ENCODE results near the gene IQCM. TPM values are rescaled to one million over a fixed set of nuclear protein-coding genes. Genes with fewer than 3 reads are reported as not detected.

The IQCM gene
- total RNA-seq, 1 donor from 2014 or later, result not detected

- H3K4me1 Mint-ChIP-seq (ENCODE audit: unreplicated experiment), result no peaks in the 10 kb centered on the region
- no peak for DNase-seq (ENCODE audit: extremely low spot score, unreplicated experiment)
- no peak overlapping the region for H3K27ac Mint-ChIP-seq
- H3K27me3 Mint-ChIP-seq, result no peaks in the 10 kb centered on the region
- no peak overlapping the region for H3K4me3 Mint-ChIP-seq
- no peaks in the 10 kb centered on the region for H3K9me3 Mint-ChIP-seq
- peak; percentile 19 for TF ChIP-seq CTCF (conservative IDR thresholded peaks at IDR 0.05)
- no peaks in the 10 kb centered on the region for H3K36me3 Mint-ChIP-seq
Observed at GRCh38 chr4:149735796-149736195, 79.8 kb downstream of the IQCM start.

- no peak overlapping the region for H3K27ac Mint-ChIP-seq
- no peaks in the 10 kb centered on the region for H3K4me1 Mint-ChIP-seq (ENCODE audit: unreplicated experiment)
- H3K9me3 Mint-ChIP-seq, result no peaks in the 10 kb centered on the region
- TF ChIP-seq CTCF (conservative IDR thresholded peaks at IDR 0.05), result no peak
- DNase-seq (ENCODE audit: extremely low spot score, unreplicated experiment), result no peak
- H3K36me3 Mint-ChIP-seq, result no peaks in the 10 kb centered on the region
- H3K4me3 Mint-ChIP-seq, result no peak overlapping the region
- H3K27me3 Mint-ChIP-seq, result no peaks in the 10 kb centered on the region
Observed at GRCh38 chr4:149728444-149728843, 87.2 kb downstream of the IQCM start.

GRCh38 chr4:149727663-149728062 lies 88.0 kb downstream of the IQCM start:
- Mint-ChIP-seq H3K27ac (no peak overlapping the region), H3K4me1 (ENCODE audit: unreplicated experiment) (no peaks in the 10 kb centered on the region), H3K9me3 (no peaks in the 10 kb centered on the region), H3K4me3 (no peak overlapping the region), H3K27me3 (no peaks in the 10 kb centered on the region), H3K36me3 (no peaks in the 10 kb centered on the region)
- DNase-seq (ENCODE audit: extremely low spot score, unreplicated experiment), result no peak
- no peak for TF ChIP-seq CTCF (conservative IDR thresholded peaks at IDR 0.05)

- Mint-ChIP-seq H3K27ac (no peak overlapping the region), H3K9me3 (no peaks in the 10 kb centered on the region), H3K27me3 (no peaks in the 10 kb centered on the region), H3K4me3 (no peak overlapping the region), H3K36me3 (no peaks in the 10 kb centered on the region), H3K4me1 (ENCODE audit: unreplicated experiment) (no peaks in the 10 kb centered on the region)
- no peak for DNase-seq (ENCODE audit: extremely low spot score, unreplicated experiment)
- no peak for TF ChIP-seq CTCF (conservative IDR thresholded peaks at IDR 0.05)
Observed at GRCh38 chr4:149723065-149723464, 92.6 kb downstream of the IQCM start.

- DNase-seq (ENCODE audit: extremely low spot score, unreplicated experiment), result no peak
- H3K27me3 Mint-ChIP-seq, result no peaks in the 10 kb centered on the region
- no peak for TF ChIP-seq CTCF (conservative IDR thresholded peaks at IDR 0.05)
- no peaks in the 10 kb centered on the region for H3K36me3 Mint-ChIP-seq
- H3K9me3 Mint-ChIP-seq, result no peaks in the 10 kb centered on the region
- H3K4me3 Mint-ChIP-seq, result no peak overlapping the region
- H3K4me1 Mint-ChIP-seq (ENCODE audit: unreplicated experiment), result no peaks in the 10 kb centered on the region
- no peak overlapping the region for H3K27ac Mint-ChIP-seq
Observed at GRCh38 chr4:149719806-149720205, 95.8 kb downstream of the IQCM start.

GRCh38 chr4:149719357-149719756 lies 96.3 kb downstream of the IQCM start:
- no peaks in the 10 kb centered on the region for H3K36me3 Mint-ChIP-seq
- H3K4me3 Mint-ChIP-seq, result no peak overlapping the region
- H3K27ac Mint-ChIP-seq, result no peak overlapping the region
- TF ChIP-seq CTCF (conservative IDR thresholded peaks at IDR 0.05), result no peak
- DNase-seq (ENCODE audit: extremely low spot score, unreplicated experiment), result no peak
- H3K9me3 Mint-ChIP-seq, result no peaks in the 10 kb centered on the region
- H3K4me1 Mint-ChIP-seq (ENCODE audit: unreplicated experiment), result no peaks in the 10 kb centered on the region
- no peaks in the 10 kb centered on the region for H3K27me3 Mint-ChIP-seq

All from type B pancreatic cell (in vitro differentiated cells).